Left renal cortex interstitium (tissue), 4 donors: ENCODE data around the gene FOXJ1. TPM values are rescaled to one million over a fixed set of nuclear protein-coding genes. Genes with fewer than 3 reads are reported as not detected.

ENCODE experiments used
- DNase-seq, 4 donors: peaks; one replicate each; pipeline ENCODE4 v3.0.0-alpha.2; 2013; ENCODE audit warnings: low read depth in 4 of 4, low spot score in 2 of 4, missing footprints in 1 of 4
- polyA plus RNA-seq, 4 donors: library from polyadenylated mRNA; unstranded; fragments of 120-200 nt; gene quantifications; one replicate each; pipeline ENCODE4 v1.2.1, GENCODE V29; 2013; ENCODE audit not compliant: insufficient read length in 4 of 4

Gene FOXJ1
- polyA plus RNA-seq, 4 donors, result 16.4 to 30.7 (median 25.9) TPM

- no peak for DNase-seq
Measured at GRCh38 chr17:76161619-76162266, 20.7 kb upstream of the FOXJ1 start.

GRCh38 chr17:76160896-76161528 lies 20.0 kb upstream of the FOXJ1 start:
- no peak for DNase-seq

GRCh38 chr17:76159157-76159556 lies 18.1 kb upstream of the FOXJ1 start:
- DNase-seq, result no peak

GRCh38 chr17:76157759-76158158 lies 16.7 kb upstream of the FOXJ1 start:
- no peak for DNase-seq

- no peak for DNase-seq
Measured at GRCh38 chr17:76156662-76156991, 15.6 kb upstream of the FOXJ1 start.

- DNase-seq, result no peak
Measured at GRCh38 chr17:76155988-76156661, 15.1 kb upstream of the FOXJ1 start.

- no peak for DNase-seq
Measured at GRCh38 chr17:76154936-76155845, 14.1 kb upstream of the FOXJ1 start.

GRCh38 chr17:76154292-76154691 lies 13.2 kb upstream of the FOXJ1 start:
- DNase-seq, result no peak

- DNase-seq, result no peak
Measured at GRCh38 chr17:76153640-76154039, 12.6 kb upstream of the FOXJ1 start.

GRCh38 chr17:76153202-76153601 lies 12.2 kb upstream of the FOXJ1 start:
- DNase-seq, result no peak

- DNase-seq, result no peak
Measured at GRCh38 chr17:76152591-76152990, 11.5 kb upstream of the FOXJ1 start.

- DNase-seq, result no peak
Measured at GRCh38 chr17:76151896-76152454, 10.9 kb upstream of the FOXJ1 start.

GRCh38 chr17:76150712-76151622 lies 9.9 kb upstream of the FOXJ1 start:
- no peak for DNase-seq

- DNase-seq, result no peak
Measured at GRCh38 chr17:76149214-76149613, 8.2 kb upstream of the FOXJ1 start.

GRCh38 chr17:76148015-76148326 lies 6.9 kb upstream of the FOXJ1 start:
- no peak for DNase-seq

- DNase-seq, result no peak
Measured at GRCh38 chr17:76147211-76148014, 6.4 kb upstream of the FOXJ1 start.

GRCh38 chr17:76146053-76146851 lies 5.2 kb upstream of the FOXJ1 start:
- no peak for DNase-seq
